AG09309 (cell line): ENCODE results near the gene TMEM45B.
"Not testable (repeated sequence)": the region's sequence is repeated elsewhere in the genome, so short reads cannot be mapped to it uniquely, and the experiment has no call there.

Experiments used
- DNase-seq: peaks from one replicate; pipeline ENCODE4 v3.0.0-alpha.2; 2010; ENCODE audit warnings: low read depth
- H3K4me3 ChIP-seq: 2 replicates; pipeline ENCODE4 v1.5.1; 2011; ENCODE audit warnings: mild to moderate bottlenecking, low read depth, low read length, moderate library complexity; ENCODE audit not compliant: control insufficient read depth
- TF ChIP-seq, protein P1 (sequence below): IDR thresholded peaks from 2 replicates; pipeline ENCODE4 v1.5.1; 2011; ENCODE audit warnings: mild to moderate bottlenecking, low read depth, low read length, inconsistent platforms; ENCODE audit not compliant: insufficient read depth, control insufficient read depth; ENCODE audit errors: missing control alignments

TMEM45B gene

DNA sequence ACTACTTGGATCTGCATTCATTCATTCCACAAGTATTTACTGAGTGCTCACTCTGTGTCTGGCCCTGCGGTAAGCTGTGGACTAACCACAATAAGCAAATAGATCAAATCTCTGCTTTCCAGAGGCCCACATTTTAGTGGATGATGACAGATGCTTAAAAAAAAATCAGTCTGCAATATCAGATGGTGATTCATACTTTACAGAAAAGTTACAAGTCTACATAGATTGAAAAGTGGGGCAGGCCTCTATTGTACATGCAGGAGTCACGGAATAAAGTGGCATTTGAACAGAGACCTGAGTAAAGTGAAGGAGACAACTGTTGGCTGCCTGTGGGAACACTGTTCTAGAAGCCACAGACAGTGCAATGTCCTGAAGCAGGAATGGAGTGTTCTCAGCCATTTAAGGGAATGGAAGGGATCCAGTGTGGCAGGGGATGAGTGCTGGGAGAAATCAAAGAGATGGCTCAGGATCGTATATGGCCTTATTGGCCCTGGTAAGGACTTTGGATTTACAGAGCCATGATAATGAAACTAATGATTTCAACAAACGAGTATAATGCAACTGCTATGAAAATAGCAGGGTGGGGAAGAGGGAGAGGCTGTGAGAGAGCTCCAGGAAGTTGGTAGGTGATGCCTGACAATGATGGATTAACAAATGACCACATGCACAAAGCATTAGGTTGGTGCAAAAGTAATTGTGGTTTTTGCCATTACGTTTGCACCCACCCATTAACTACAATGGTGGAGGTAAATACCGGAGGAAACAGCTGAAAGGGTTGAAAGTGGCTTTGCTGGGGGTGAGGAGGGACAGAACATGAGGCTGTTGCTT, 31.1 kb downstream of the TMEM45B start:
- no peak overlapping the region for H3K4me3 ChIP-seq
- TF ChIP-seq, protein P1, sequence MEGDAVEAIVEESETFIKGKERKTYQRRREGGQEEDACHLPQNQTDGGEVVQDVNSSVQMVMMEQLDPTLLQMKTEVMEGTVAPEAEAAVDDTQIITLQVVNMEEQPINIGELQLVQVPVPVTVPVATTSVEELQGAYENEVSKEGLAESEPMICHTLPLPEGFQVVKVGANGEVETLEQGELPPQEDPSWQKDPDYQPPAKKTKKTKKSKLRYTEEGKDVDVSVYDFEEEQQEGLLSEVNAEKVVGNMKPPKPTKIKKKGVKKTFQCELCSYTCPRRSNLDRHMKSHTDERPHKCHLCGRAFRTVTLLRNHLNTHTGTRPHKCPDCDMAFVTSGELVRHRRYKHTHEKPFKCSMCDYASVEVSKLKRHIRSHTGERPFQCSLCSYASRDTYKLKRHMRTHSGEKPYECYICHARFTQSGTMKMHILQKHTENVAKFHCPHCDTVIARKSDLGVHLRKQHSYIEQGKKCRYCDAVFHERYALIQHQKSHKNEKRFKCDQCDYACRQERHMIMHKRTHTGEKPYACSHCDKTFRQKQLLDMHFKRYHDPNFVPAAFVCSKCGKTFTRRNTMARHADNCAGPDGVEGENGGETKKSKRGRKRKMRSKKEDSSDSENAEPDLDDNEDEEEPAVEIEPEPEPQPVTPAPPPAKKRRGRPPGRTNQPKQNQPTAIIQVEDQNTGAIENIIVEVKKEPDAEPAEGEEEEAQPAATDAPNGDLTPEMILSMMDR: no peak
- peak; percentile 93 for DNase-seq

DNA sequence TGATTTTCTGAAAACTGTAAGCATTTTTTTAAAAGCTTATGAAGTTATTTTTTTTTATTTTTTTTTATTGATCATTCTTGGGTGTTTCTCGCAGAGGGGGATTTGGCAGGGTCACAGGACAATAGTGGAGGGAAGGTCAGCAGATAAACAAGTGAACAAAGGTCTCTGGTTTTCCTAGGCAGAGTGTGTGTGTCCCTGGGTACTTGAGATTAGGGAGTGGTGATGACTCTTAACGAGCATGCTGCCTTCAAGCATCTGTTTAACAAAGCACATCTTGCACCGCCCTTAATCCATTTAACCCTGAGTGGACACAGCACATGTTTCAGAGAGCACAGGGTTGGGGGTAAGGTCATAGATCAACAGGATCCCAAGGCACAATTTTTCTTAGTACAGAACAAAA, 31.7 kb downstream of the TMEM45B start:
- DNase-seq, H3K4me3 ChIP-seq: not testable (repeated sequence)

- TF ChIP-seq, protein P1: no peak
- DNase-seq: no peak
- H3K4me3 ChIP-seq: no peak overlapping the region
Observed at GRCh38 chr11:129849447-129850130, 33.9 kb downstream of the TMEM45B start.

DNA sequence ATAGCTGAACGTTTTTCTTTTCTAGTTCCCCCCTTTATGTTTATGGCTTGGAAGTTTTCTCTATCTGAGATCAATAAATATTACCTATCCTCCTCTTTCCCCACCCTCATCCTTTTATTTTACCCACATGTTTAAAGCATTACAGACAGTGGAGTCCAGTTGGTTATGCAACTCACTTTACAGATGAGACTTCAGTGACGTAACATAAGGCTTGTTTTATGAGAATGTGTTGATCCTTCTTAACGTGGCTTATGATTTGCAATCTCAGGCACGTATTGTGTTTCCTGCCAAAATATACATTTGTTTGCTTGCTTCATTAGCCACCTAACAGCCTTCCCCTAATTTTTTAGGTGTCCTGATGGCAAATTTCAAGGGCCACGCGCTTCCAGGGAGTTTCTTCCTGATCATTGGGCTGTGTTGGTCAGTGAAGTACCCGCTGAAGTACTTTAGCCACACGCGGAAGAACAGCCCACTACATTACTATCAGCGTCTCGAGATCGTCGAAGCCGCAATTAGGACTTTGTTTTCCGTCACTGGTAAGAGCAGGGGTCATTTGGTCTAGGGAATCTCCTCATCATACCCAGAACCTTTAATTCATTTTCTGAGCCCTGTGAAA, 36.6 kb downstream of the TMEM45B start:
- H3K4me3 ChIP-seq: no peak overlapping the region
- peak; percentile 5 for DNase-seq
- TF ChIP-seq, protein P1: no peak

GRCh38 chr11:129853518-129854231, 38.0 kb downstream of the TMEM45B start:
- H3K4me3 ChIP-seq: no peak overlapping the region
- TF ChIP-seq, protein P1: no peak
- no peak for DNase-seq

- no peak overlapping the region for H3K4me3 ChIP-seq
- no peak for DNase-seq
- TF ChIP-seq, protein P1: no peak
Observed at GRCh38 chr11:129854232-129854805, 38.7 kb downstream of the TMEM45B start.
